Nephron (organoid): ENCODE data around the gene GPRIN3.

Experiments
- H3K27ac Mint-ChIP-seq, 3 experiments: 2 replicates each; pipeline ENCODE4 v1.8.0; 2020; ENCODE audit warnings: mixed read lengths in 3 of 3, mild to moderate bottlenecking in 2 of 3, moderate library complexity in 1 of 3
- H3K27me3 Mint-ChIP-seq: 2 replicates; pipeline ENCODE4 v1.8.0; 2021; ENCODE audit warnings: low read depth, mild to moderate bottlenecking, moderate library complexity, mixed read lengths
- H3K36me3 Mint-ChIP-seq: 2 replicates; pipeline ENCODE4 v1.8.0; 2020; ENCODE audit warnings: low read depth, mixed read lengths
- H3K4me1 Mint-ChIP-seq: 2 replicates; pipeline ENCODE4 v1.8.0; 2020; ENCODE audit warnings: mixed read lengths
- H3K4me3 Mint-ChIP-seq, 3 experiments: 2 replicates each; pipeline ENCODE4 v1.8.0; 2020; ENCODE audit warnings: mild to moderate bottlenecking in 3 of 3, mixed read lengths in 3 of 3, moderate library complexity in 2 of 3
- H3K9me3 Mint-ChIP-seq: 2 replicates; pipeline ENCODE4 v1.8.0; 2020; ENCODE audit warnings: mixed read lengths
- TF ChIP-seq, protein P1 (sequence below), 3 experiments: fragments of 200-600 bp; sonication (generic); IDR thresholded peaks; one replicate each; pipeline ENCODE4 v1.5.0; 2021; ENCODE audit warnings: antibody characterized with exemption in 3 of 3; ENCODE audit not compliant: unreplicated experiment in 3 of 3

GPRIN3 gene

DNA sequence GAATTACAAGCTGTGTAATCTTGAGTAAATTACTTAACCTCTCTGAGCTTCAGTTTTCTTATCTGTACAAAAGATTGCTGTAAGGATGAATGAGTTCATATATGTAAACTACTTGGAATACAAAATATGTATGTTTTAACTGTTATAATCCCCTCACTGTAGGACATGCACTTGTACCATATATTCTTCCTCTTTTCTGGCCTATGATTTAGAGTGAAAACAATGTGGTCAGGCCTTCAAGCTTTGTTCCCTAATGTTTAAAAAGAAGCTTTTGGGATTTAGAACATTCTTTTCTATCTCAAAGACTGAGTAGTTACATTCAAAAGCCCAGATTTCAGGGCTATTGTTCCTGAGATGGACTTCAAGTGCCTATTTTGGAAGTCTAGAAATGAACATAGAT is 26.7 kb upstream of the GPRIN3 start:
- Mint-ChIP-seq H3K4me1 (no peaks in the 10 kb centered on the region), H3K36me3 (no peaks in the 10 kb centered on the region), H3K4me3 (no peak overlapping the region), H3K9me3 (no peaks in the 10 kb centered on the region), H3K27me3 (no peaks in the 10 kb centered on the region), H3K27ac (no peak overlapping the region)
- TF ChIP-seq, protein P1, sequence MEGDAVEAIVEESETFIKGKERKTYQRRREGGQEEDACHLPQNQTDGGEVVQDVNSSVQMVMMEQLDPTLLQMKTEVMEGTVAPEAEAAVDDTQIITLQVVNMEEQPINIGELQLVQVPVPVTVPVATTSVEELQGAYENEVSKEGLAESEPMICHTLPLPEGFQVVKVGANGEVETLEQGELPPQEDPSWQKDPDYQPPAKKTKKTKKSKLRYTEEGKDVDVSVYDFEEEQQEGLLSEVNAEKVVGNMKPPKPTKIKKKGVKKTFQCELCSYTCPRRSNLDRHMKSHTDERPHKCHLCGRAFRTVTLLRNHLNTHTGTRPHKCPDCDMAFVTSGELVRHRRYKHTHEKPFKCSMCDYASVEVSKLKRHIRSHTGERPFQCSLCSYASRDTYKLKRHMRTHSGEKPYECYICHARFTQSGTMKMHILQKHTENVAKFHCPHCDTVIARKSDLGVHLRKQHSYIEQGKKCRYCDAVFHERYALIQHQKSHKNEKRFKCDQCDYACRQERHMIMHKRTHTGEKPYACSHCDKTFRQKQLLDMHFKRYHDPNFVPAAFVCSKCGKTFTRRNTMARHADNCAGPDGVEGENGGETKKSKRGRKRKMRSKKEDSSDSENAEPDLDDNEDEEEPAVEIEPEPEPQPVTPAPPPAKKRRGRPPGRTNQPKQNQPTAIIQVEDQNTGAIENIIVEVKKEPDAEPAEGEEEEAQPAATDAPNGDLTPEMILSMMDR (IDR thresholded peaks at IDR 0.05; ENCODE audit: unreplicated experiment in 3 of 3), result no peak

- Mint-ChIP-seq H3K27me3 (no peaks in the 10 kb centered on the region), H3K4me3 (no peak overlapping the region), H3K9me3 (no peaks in the 10 kb centered on the region), H3K4me1 (no peaks in the 10 kb centered on the region), H3K36me3 (no peaks in the 10 kb centered on the region), H3K27ac (no peak overlapping the region)
- TF ChIP-seq, protein P1 (IDR thresholded peaks at IDR 0.05; ENCODE audit: unreplicated experiment in 3 of 3), result no peak
These were observed 24.3 kb upstream of the GPRIN3 start for GRCh38 chr4:89331686-89332544.

DNA sequence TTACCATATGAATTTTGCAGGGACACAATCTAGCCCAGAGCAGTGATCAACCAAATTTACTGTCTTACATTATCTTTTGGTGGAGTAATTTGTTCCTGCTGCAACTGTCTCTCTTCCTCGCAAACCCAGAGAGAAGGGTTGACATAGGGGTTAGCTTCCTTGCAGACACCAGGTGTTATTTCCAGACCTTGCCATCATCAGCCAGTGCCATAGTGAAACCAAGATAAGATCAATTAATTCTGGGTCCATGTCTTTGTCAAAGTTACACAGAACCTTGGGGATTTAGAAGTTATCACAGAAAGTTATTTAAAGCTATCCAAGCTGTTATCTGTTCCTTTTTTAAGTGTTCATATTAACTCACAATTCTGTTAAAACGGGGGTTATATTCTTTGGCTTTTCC is 23.6 kb upstream of the GPRIN3 start:
- no peaks in the 10 kb centered on the region for H3K4me1 Mint-ChIP-seq
- H3K27ac Mint-ChIP-seq, result no peak overlapping the region
- no peaks in the 10 kb centered on the region for H3K9me3 Mint-ChIP-seq
- TF ChIP-seq, protein P1 (IDR thresholded peaks at IDR 0.05; ENCODE audit: unreplicated experiment in 3 of 3), result no peak
- no peak overlapping the region for H3K4me3 Mint-ChIP-seq
- no peaks in the 10 kb centered on the region for H3K27me3 Mint-ChIP-seq
- no peaks in the 10 kb centered on the region for H3K36me3 Mint-ChIP-seq

DNA sequence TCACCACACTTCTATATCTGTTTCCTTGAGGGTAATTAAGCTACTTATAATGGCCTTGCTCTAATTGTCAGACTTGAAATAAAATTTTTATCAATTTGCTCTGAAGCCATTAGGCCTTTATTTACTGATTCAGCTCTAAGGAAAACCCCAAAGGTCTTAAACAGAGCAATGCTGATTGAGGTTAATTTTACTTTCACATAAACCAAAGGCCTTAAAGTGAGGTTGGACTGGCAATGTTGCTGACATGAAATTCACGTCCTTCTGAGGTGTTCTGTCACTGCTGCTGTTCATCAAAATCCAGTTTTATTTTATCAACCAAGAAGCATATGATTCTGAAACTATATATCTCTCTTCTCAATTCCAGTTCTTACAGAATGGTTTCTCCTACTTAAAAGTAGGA is 21.7 kb upstream of the GPRIN3 start:
- no peak overlapping the region for H3K4me3 Mint-ChIP-seq
- H3K9me3 Mint-ChIP-seq, result no peaks in the 10 kb centered on the region
- H3K27ac Mint-ChIP-seq, result no peak overlapping the region
- H3K27me3 Mint-ChIP-seq, result no peaks in the 10 kb centered on the region
- no peaks in the 10 kb centered on the region for H3K36me3 Mint-ChIP-seq
- TF ChIP-seq, protein P1 (IDR thresholded peaks at IDR 0.05; ENCODE audit: unreplicated experiment in 3 of 3), result no peak
- no peaks in the 10 kb centered on the region for H3K4me1 Mint-ChIP-seq

GRCh38 chr4:89324671-89325070 is 17.1 kb upstream of the GPRIN3 start:
- TF ChIP-seq, protein P1 (IDR thresholded peaks at IDR 0.05; ENCODE audit: unreplicated experiment in 3 of 3), result no peak
- Mint-ChIP-seq H3K4me1 (no peaks in the 10 kb centered on the region), H3K36me3 (no peaks in the 10 kb centered on the region), H3K9me3 (no peaks in the 10 kb centered on the region), H3K4me3 (no peak overlapping the region), H3K27me3 (no peaks in the 10 kb centered on the region), H3K27ac (no peak overlapping the region)

- H3K4me3 Mint-ChIP-seq, result no peak overlapping the region
- no peaks in the 10 kb centered on the region for H3K27me3 Mint-ChIP-seq
- H3K36me3 Mint-ChIP-seq, result no peaks in the 10 kb centered on the region
- no peaks in the 10 kb centered on the region for H3K9me3 Mint-ChIP-seq
- peaks cover 5% of the 10 kb centered on the region for H3K4me1 Mint-ChIP-seq
- TF ChIP-seq, protein P1 (IDR thresholded peaks at IDR 0.05; ENCODE audit: unreplicated experiment in 3 of 3), result no peak
- no peak overlapping the region for H3K27ac Mint-ChIP-seq
These were observed 15.1 kb upstream of the GPRIN3 start for GRCh38 chr4:89322671-89323070.
